SK-N-SH treated with all-trans-retinoic acid at 6 μM for 48 hours (cell line): ENCODE results near the gene SULT1A4.
"Not testable (repeated sequence)": the region's sequence is repeated elsewhere in the genome, so short reads cannot be mapped to it uniquely, and the experiment has no call there.

Experiments
- ATAC-seq: fragments of 200-7000 bp; cut with Tn5 transposase; 3 replicates; pipeline ENCODE4 v1.9.1; 2020; ENCODE audit warnings: mild to moderate bottlenecking, moderate library complexity

The SULT1A4 gene

GRCh38 chr16:29459706-29460646, at the start of gene SULT1A4:
TSS of gene SULT1A4 (plus strand) at chr16:29459913. CDS start at chr16:29461386, 1,473 bp downstream.
- peak; percentile 56 for ATAC-seq

GRCh38 chr16:29423587-29423986, 36.1 kb upstream of the SULT1A4 start:
- not testable (repeated sequence) for ATAC-seq

GRCh38 chr16:29425390-29425789, 34.3 kb upstream of the SULT1A4 start:
- not testable (repeated sequence) for ATAC-seq

DNA sequence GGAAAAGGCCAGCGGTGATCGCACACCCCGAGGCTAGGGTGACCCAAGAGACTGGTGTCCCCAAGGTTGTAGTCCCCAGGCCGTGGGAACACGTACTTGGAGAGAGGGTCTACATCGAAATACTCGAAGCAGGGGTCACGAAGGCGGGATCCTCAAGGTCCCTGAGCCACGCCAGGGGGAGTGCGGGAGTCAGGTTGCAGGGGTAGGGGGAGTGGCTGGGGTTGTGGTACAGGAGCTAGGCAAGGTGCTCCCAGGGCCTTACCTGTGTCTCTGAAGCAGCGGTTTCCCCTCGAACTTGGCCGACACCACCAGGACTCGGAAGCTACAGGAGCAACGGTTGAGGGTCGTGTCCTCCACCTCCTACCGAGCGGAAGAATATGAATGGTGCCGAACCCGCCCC, 6.0 kb upstream of the SULT1A4 start:
- ATAC-seq = peak; percentile 40

- ATAC-seq = peak; percentile 96
Measured at GRCh38 chr16:29454269-29454668, 5.4 kb upstream of the SULT1A4 start, which contains the start of the genes BOLA2 and SLX1B. TSS of gene BOLA2 (minus strand) at chr16:29454351. CDS start at chr16:29454253, 98 bp downstream. TSS of gene SLX1B (plus strand) at chr16:29454533.

DNA sequence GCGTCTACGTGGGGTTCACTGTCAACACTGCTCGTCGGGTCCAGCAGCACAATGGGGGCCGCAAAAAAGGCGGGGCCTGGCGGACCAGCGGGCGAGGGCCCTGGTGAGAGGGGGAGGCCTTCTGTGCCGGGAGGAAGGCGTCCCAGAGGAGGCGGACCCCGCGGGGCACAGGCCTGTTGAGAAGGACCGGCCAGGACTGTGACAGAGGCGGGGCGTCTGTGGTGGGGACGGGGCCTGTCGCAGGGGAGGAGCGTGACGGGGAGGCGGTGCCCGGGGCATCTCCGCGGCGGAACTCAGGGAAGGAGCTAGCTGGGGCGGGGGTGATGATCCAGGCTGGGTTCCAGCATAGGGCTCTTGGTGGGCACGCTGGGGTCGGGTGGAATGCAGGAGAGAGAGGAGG, 4.9 kb upstream of the SULT1A4 start:
- ATAC-seq = peak; percentile 81

DNA sequence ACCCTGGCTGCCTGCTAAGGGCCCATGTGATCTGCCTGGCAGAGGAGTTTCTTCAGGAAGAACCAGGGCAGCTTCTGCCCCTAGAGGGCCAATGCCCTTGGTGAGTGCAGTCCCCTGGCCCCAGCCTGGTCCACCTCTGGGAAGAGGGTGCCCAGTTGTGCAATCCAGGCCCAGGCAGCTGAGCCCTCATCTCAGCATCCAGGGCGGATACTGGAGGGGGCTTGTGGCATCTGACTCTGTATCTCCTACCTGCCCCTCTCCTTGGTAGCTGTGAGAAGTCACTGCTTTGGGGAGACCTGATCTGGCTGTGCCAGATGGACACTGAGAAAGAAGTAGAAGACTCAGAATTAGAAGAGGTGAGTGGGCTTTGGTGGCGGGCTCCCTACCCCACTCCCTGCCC, 2.1 kb upstream of the SULT1A4 start:
- not testable (repeated sequence) for ATAC-seq

- ATAC-seq = not testable (repeated sequence)
Measured at GRCh38 chr16:29460647-29461030, 926 bp downstream of the SULT1A4 start.

DNA sequence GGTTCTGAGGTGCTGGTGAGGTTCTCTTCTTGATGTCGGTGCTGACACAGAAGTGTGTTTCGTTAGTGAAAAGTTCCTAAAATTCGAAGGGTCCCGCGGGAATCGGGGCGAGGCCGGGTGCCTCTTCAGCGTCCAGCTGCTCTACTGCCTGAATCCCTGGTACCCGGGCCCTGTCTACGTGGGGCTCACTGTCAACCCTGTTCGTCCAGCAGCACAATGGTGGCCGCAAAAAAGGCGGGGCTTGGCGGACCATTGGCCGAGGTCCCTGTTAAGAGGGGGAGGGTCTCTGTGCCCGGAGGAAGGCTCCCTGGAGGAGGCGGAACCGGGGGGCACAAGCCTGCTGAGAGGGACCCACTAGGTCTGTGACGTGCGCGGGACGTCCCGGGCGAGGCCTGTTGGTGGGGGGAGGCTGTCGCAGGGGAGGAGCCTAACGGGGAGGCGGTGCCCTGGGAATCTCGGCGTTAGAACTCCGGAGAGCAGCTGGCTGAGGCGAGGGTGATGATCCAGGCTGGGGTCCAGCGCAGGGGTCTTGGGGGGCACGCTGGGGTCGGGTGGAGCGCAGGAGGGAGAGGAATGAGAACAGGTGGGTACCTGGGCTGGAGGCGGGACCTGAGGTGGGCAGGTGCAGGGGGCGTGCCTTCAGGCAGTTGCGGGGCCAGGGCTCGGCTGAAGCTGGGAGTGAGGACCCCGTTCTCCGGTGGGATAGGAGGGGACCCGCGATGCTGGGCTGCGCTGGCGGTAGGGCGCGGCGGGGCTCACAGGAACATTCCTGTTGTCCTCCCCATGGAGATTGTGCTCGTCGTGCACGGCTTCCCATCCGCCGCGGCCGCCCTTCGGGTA, 6.5 kb downstream of the SULT1A4 start:
- ATAC-seq = peak; percentile 76

DNA sequence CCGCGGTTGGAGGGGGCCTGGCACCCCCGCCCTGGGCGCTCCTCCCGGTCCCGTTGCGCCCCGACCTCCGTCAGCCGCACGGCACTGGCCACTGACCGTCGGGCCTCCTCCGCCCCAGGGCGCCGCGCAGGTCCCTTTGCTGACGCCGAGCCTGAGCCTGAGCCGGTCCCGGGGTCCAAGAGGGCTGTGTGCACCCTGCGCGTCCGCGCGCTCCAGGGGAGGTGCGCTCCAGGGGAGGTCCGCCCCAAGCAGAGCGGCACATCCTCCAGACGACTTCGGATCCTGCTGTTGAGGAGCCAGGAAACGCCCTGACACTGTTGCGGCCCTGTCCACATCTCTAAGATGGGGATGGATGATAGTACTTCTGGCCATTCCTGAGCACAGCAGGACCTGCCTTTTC, 7.2 kb downstream of the SULT1A4 start:
- peak; percentile 45 for ATAC-seq

DNA sequence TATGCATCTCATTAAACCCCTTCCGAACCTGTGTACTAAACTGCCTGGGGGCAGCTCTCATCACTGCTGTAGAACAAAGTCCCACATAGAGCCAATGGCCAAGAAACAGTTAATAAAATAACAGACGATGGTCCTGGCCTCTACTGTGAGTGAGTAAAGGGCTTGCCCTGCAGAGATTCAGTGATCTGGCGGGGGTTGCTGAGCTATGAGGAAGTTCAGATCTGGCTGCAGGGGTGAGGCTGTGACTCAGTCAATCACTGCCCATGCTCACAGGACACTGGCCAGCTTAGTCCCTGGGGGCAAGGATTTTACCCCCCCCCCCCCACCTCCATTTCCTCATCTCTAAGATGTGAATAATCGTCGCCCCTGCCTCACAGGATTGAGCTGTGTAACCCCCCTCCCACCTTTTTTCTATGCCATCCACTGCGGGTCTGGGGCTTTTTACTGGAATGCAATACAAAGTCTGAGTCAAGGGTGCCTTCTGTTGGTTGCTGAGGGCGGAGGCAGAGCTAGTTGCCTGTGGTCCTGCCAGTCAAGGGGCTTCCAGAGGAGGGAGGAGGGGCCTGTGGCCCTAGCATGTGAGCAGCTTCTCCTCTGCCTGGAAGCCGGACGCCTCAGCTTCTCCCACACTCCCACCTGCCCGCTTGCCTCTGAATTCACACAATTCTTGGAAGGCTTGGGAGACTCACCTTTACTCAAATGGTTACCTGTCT, 8.1 kb downstream of the SULT1A4 start:
- peak; percentile 48 for ATAC-seq

DNA sequence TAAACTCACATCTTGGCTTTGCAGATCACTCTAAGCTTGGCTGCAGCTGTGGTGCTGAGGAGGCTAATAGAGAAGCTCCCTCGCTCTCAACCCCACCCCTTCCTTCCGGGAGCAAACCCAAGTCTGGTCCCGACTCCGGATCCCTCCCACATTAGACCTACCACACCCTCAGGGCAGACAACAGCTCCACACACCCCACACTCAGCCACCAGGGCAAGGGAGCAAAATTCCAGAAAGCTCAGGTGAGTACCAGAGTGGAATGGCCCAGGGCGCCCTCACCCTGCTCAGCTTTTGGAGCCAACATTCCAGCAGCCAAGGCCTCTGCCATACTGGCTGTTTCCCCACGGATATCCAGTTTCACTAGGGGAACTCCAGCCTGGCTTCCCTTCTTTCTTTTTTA, 9.9 kb downstream of the SULT1A4 start:
- ATAC-seq = 0 out of 3 replicates have a peak, but pooled peaks have one; percentile 2

- not testable (repeated sequence) for ATAC-seq
Measured at GRCh38 chr16:29472065-29472464, 12.4 kb downstream of the SULT1A4 start.

DNA sequence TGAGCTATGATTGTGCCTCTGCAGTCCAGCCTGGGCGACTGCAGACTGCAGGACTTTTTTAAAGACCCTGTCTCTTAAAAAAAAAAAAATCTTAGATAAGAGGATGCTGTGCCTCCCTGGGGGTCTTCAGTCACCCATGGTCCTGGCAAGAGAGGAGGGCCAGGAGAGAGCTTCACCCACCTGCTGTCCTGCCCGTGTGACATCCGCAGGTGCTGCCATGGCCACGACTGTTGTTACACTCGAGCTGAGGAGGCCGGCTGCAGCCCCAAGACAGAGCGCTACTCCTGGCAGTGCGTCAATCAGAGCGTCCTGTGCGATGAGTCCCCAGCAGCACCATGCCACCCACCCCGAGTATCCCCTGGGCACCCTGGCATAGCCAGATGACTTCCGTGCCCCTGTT, 22.6 kb downstream of the SULT1A4 start:
- not testable (repeated sequence) for ATAC-seq

GRCh38 chr16:29506308-29506707, 46.6 kb downstream of the SULT1A4 start, which contains the start of gene NPIPB12:
TSS of gene NPIPB12 (minus strand) at chr16:29506408.
- ATAC-seq = not testable (repeated sequence)
